HG03457 (cell line): Measurements from ENCODE around the gene E2F4.
A peak's percentile ranks its signal among the peaks of the same experiment; 100 is the strongest.

Experiments
- ATAC-seq: cut with Tn5 transposase; IDR thresholded peaks from one replicate; pipeline ENCODE4 v1.9.1; 2021; ENCODE audit warnings: moderate number of reproducible peaks; ENCODE audit not compliant: unreplicated experiment

Gene E2F4

DNA sequence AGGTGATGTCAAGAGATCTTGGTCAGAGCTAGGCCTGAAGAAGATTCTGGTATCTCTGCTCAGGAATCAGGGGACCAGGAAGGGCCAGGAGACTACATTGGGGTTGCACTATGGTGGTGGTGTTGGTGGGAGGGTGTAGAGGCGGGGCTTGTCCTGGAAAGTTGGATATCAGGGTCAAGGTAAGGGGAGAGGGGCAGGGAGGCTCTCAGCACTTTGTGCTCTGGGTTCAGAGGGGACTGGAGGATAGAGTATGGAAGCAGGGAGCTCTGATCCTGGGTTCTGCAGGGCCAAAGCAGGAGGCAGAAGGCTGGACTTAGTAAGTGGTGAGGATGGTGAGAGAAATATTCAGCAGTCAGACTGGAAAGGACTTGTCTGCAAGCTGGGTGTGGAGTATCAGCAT lies 18.6 kb upstream of the E2F4 start:
- no peak for ATAC-seq

DNA sequence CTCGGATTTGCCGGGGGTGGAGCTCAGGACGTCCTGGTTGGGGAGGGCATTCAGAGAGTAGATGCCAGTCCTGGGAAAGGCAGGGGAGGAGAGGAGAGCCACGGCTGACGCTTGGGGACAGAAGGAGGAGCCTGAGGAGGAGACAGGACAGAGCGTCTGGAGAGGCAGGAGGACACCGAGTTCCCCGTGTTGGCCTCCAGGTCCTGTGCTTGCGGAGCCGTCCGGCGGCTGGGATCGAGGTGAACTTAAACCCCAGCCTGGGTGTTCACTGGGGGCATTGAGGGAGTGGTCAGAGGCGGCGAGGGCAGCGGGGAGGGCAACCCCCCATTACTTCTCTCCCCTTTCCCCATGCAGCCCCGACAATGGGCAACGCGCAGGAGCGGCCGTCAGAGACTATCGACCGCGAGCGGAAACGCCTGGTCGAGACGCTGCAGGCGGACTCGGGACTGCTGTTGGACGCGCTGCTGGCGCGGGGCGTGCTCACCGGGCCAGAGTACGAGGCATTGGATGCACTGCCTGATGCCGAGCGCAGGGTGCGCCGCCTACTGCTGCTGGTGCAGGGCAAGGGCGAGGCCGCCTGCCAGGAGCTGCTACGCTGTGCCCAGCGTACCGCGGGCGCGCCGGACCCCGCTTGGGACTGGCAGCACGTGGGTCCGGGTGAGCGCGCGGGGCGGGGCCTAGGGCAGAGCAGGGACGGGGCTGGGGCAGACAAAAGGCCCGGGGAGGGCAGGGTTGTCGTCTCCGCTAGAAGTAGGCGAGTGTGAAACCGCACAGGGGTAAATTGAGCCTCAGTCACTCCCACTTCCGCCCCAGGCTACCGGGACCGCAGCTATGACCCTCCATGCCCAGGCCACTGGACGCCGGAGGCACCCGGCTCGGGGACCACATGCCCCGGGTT lies 17.9 kb upstream of the E2F4 start:
- no peak for ATAC-seq

DNA sequence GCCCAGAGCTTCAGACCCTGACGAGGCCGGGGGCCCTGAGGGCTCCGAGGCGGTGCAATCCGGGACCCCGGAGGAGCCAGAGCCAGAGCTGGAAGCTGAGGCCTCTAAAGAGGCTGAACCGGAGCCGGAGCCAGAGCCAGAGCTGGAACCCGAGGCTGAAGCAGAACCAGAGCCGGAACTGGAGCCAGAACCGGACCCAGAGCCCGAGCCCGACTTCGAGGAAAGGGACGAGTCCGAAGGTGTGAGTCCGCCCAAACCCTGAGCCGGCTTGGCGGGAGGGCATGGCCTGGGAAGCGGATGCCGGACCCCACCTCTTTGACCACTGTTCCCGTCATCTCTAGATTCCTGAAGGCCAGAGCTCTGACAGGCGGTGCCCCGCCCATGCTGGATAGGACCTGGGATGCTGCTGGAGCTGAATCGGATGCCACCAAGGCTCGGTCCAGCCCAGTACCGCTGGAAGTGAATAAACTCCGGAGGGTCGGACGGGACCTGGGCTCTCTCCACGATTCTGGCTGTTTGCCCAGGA lies 17.2 kb upstream of the E2F4 start:
- ATAC-seq = no peak

DNA sequence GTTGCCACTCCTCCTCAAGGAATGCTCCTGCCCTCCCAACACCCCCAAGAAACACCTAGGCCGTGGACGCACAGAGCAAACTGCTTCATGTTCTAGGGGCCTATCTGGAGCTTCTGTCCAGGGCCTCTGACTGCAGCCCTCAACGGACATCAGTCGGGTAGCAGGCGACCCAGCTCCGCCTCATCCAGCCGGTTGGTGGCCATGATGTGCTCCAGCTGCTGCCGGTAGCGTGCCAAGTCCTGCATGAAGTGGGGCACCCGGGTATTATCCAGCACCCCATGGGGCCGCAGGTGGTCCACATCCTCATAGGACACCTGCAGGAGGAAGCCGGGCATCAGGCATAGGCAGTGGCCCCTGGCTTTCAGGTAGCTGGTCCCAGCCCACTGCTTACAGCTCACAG lies 15.3 kb upstream of the E2F4 start:
- no peak for ATAC-seq

DNA sequence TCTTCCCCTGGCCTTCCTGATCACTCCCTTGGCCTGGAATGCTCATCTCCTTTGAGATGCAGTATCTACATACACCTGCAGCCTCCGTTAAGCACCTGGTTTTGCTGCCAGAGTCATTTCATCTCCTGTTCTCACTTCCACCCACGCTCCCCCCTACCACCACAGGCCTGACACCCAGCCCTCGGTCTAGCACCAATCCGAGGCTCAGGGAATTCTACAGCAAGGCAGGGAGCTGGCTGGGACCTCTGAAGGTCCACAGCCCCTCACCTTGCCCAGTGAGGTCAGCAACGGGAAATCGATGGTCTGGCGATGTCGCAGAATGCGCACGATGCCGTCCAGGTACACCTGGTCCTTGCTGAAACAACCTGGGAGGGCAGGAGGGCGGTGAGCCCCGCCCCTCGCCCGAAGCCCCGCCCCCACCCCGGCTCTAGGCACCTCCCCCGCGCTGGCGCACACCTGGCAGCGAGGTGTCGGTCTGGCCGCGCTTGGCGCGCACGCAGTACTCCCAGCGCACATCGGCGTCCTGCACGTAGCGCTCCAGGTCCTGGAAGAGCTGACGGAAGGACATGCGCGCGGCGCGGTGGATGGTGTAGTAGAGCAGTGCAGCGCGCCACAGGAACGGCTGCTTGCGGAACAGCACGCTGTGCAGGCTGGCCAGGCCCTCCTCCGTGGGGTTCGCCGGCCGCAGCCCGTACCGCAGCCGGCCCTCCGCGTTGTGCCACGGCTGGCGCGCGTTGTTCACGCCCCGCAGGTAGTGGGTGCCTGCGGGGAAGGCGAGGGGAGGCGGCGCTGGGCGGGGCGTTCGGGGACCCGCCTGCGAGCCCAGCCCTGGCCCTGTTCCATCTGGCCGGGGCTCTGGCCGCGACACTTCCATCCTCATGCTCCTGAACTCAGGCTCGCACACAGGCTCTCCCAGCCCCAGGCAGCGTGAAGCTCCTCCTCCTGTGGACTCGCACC lies 13.9 kb upstream of the E2F4 start:
- ATAC-seq = no peak

DNA sequence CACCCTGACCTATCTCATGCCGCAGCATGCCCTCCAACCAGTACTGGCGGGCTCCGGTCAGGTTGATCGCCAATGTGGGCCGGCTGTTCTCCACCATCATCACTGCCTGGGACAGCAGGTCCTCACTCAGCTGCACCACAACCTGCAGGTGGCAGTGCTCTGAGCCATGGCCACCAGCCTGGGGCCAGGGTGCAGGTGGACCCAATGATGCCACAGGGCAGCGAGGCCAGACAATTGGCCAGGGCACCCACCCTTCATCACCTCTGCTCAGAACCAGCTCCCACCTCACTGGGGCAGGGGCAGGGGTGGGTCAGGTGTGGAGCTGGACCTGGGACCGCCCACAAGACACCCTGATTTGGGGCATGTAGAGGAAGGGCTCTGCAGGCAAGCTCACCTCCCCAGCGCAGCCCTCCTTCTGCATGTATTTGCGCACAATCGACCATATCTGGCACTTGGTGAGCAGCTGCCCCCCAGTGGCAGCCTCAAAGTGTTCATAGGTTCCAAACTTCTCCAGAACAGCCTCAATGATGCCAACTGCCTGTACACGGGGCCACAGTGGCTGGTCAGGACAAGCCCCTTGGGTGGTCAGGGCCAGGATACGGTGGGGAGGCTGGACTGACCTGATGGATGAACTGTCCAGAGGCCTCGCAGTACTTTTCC lies 12.4 kb upstream of the E2F4 start:
- ATAC-seq = no peak

DNA sequence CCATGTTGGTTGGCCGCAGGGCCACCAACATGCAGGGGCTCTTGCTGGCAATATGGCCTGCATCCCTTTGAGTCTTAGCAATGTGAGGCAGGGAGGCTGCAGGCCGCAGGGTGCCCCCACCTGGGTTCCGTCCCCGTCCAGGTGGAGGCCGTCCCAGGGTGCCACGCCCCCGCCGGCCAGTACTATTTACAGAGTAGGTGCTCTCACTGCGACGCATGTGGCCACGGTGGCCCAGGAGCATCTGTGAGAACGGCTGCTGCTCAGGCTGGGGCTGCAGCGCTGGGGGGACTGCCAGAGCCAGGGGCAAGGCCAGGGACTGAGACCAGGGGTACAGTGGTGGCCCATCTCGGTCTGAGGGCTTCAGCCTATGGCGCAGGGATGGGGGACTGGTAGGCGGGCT lies 11.8 kb upstream of the E2F4 start:
- no peak for ATAC-seq

DNA sequence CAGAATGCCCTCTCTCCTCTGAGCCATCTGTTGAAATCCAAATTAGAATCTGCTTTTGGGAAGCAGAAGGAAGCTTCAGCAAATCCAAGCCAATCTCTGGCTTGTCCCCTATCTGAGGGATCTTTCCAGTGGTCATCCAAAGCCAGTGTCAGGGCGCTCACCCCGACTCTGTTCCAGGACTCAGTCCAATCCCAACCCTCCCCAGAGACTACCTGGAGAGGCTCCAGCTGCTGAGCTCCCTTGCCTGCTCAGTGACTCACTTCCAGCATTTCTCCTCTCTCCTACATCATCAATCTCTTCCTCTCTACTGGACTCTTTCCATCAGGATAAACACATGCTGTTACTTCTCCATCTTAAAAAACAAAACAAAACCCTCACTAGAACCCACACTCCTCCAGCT lies 10.6 kb upstream of the E2F4 start:
- ATAC-seq = no peak

DNA sequence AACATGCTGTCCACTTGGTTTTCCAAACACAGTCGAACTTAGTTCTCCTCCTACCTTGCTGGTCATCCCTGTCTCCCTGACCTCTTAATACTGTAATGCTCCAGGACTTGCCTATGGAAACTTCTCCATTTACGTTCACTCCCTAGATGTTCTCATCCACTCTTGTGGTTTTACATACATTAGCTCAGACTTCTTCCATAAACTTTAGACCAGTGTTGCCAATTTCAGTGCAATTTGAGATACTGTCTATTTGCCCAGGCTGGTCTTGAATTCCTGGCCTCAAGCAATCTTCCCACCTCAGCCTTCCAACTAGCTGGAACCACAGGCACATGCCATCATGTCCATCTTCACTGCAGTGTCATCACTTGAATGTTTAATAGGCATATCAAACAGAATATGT lies 9.7 kb upstream of the E2F4 start:
- ATAC-seq = no peak

DNA sequence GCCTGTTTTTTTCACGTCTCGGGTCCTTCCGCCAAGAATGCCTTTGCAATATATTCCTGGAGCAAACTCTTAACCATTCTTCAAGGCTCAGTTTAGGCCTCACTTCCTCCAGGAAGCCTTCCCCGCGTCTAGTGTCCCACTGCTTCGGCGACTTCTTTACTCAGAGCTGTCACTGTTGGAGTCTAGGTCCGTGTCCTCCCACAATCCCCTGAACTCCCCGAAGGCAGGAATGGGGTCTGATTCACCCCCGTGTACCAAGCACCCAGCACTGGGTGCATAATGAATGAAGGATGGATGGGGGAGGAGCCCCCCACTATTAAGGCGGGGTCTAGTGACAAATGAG lies 8.7 kb upstream of the E2F4 start:
- ATAC-seq = no peak

DNA sequence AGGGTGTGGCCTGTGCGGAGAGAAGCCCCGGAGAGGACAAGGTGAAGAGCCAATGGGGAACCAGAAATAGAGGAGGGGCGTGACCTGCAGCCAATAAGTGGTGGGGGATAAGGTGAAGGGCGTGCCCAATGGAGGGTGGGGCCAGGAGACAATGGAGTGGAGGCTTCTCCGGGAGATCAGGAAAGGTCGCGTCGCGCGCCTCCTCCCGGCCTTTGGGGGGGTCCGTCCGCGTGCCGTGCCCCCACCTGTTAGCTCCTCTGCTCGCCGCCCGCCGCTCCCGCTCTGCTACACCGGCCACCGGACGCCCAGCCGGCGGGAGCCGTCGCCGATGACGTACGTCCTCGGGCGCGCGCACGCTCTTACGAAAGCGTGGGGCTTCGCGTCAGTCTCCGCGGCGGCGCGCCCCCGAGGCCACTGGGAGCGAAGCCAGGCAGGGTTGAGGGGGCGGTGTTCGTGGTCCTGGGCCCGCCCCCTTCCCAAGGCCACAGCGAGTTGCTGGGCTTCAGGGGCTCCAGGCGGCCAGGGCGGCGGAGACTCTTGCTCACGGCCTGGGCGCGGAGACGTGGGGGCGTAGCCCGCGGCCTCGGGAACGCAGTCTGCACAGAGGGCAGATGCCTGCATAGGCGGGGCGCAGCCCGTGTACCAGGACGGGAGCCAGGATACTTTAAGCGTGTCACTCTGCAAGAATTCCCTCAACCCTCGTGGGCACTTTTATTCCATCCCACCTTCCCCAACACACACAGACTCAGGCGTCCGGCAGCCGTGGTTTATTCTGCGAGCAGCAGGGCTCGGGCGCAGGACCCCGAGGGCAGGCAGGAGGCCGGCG lies 8.1 kb upstream of the E2F4 start, which contains the start of gene MATCAP1:
MATCAP1 (minus strand) TSS at position 337 of the 826 bp plus-strand sequence. CDS start 3,353 bp downstream, outside the sequence.
- ATAC-seq = peak; percentile 76

DNA sequence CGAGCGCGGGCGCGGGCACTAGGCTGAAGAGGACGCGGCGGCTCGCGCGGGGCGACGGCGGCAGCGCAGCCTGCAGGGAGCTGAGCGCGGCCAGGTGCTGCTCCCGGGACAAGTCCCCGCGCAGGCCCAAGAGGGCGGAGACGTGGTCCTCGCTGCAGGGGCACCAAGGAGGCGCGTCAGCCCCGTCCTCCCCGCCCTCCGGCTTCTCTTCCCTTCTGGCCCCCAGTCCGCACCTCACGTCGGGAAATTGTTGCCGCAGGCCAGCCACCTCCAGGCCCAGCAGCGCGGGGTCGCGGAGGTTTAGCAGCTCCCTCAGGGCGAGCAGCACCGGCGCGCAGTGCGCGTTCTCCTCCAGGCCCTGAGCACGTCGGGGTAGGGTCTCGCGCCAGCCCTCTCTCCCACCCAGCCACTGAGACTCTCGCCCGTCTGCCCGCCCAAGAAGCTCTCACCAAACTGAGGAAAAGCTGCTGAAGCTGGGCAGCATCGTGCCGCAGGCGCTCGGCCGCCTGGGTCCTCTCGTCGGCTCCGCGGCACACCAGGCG lies 7.4 kb upstream of the E2F4 start:
- no peak for ATAC-seq

DNA sequence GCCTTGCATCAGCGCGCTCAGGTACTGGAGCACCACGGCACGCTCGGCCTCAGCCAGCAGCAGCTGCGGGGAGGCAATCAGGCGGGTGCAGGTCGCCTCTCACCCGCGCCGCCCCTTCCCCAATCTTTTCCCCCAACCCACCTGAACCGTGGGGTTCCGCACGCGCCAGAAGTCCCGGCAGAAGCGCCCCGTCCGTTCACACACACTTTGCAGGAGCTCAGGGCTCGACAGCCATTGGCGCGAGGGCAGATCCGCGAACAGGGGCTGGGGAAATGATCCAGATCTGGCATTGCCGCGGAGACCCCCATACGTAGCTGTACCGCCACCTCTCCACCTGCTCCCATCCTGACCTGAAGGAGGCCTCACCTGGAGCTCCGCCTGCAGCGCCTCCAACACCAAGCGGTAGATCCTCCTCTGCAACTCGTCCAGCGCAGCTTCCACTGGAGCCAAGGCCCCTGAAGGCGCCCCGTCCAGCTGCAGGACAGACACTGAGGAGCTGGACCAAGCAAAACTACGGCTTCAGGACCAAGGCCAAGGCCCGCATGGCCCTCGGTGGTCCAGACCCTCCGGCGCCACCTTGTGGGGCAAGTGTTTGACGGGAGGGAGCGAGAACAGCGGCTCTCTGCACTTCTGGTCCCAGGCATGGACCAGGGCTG lies 6.8 kb upstream of the E2F4 start:
- no peak for ATAC-seq

DNA sequence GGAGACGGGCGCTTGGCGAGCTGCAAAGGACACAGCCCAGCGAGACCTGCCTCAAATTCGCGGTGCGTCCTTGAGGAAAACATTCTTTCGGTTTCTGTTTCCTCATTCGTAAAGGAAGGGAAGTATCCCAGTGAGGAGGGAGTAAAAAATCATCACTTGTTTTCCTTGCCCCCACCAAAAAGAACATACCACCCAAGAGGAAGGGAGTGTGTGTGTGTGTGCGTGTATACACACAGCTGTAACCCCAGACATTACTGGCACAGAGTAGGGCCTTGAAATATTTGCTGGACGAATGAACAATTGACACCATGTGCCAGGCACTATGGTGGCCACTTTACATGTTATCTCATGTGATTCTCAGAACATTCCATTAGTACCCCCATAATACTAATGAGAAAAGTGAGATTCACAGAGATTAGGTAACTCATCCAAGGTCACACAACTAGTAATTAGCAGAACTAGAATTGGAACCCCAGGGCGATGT lies 6.3 kb upstream of the E2F4 start:
- no peak for ATAC-seq

DNA sequence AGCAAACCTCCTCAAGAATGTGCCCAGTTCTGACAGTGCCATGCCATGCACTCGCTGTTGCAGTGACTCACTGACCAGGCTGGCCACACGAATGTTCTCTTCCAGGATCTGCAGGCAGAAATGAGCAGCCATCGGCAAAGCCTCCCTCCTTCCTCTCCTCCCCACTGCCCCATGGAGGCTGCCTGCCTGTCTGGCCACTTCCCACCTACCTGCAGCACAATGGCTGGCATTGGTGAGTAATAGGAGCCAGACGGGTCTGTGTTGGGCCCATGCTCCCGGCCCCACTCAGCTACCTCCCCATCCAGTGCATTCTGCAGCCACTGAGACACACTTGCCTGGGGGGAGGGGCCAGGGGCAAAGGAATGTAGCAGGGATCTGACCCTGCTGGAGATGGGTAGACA lies 5.4 kb upstream of the E2F4 start:
- no peak for ATAC-seq

DNA sequence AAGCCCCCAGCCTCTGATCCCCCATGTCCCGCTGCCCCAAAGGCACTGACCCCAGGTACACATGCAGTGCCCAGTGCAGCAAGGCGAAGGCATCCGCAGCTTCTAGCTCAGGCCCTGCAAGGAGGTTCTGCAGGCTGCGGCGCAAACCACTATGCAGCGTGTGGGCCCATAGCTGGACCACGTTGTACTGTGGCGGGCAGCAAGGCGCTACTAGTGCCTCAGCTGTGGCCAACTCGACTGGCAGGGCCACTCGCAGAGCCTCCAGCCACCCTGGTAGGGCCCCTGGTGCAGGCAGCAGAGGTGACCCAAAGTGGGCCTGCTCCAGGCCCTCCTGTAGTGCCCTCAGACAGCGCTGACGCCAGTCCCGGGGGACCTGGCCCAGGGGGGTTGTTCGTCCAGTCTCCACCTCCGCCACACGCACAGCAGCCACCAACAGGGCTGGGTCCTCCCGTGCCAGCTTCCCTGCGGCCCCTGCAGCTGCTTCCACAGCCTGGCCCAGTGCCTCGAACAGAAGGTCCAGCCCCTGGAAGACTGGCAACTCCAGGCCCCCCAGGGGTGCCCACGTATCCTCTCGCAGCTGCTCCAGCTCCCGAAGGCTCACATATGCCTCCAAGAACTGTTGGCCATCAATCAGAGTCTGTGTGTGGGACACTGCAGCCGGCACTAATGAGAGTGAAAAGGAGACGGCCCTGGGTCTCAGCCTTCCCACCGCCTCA lies 4.6 kb upstream of the E2F4 start:
- no peak for ATAC-seq

DNA sequence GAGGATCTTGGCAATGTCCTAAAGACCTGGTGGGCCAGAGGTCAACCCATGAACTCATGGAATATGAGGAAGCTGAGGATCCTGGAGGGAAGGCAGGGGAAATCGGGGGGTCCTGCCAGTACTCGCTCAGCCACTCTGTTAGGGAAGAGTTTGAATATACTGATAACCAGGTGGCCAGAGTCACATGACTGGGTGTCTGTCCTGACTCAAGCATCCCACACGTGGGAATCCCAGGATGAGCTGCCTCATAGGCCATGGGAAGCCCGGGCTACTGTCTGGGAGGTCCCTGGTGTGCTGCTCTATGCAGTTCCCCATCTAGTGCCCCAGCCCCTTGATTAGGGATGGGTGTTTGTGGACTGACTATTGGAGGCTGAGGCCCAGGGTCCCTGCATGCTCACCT lies 3.6 kb upstream of the E2F4 start:
- ATAC-seq = no peak

DNA sequence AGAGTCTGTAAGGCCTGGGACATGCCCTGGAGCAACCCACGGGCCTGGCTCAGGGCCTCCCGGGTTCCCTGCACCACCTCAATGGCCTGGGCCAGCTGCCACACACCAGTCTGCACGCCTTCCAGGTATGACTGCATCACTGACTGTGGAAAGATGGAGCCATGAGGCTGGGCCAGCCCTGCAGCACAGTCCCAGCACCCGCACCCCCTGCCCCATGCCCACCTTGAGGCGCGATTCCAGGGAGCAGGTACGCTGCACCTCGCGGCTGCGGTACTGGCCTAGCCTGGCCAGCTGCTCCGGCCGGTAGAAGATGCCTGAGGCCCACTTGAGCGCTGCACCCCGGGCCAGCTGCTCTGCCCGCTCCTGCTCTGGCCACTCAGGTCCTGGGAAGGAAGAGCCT lies 3.2 kb upstream of the E2F4 start:
- no peak for ATAC-seq

DNA sequence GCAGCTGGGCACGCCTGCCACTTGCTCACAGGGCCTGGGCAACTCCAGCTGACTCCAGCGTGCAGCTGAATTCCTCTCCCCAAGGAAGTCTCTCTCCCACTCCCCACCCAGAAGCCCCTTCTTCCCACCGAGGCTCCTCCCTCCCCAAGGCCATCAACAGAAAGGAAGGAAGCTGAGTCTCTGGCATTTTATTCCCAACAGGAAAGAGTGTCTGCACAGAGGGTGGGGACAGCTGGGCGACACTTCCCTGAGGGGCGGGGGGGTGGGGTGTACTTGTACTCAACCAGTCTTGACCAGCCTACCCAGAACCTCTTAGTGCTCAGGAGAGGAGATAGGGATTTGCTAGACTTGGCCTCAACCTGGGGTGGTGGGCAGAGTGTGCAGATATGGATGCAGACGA lies 1.9 kb upstream of the E2F4 start, which contains the start of gene EXOC3L1:
EXOC3L1 (minus strand) TSS at position 96 of the 400 bp plus-strand sequence. CDS start 460 bp downstream, outside the sequence.
- no peak for ATAC-seq
